Spinal cord (tissue), 10 donors: ENCODE data around the gene RRP9. TPM values are rescaled to one million over a fixed set of nuclear protein-coding genes. Genes with fewer than 3 reads are reported as not detected.
"Not testable (repeated sequence)": the region's sequence is repeated elsewhere in the genome, so short reads cannot be mapped to it uniquely, and the experiment has no call there.

Experiments
- DNase-seq, 6 donors: peaks; one replicate each; pipeline versions ENCODE4 v3.0.0 to v3.0.0-alpha.2; 2013 to 2015; ENCODE audit warnings: low spot score in 6 of 6, low read depth in 4 of 6
- H3K27ac ChIP-seq: one replicate; pipeline ENCODE4 v1.5.1; 2013; ENCODE audit warnings: low read depth, low read length, control low read depth
- H3K27me3 ChIP-seq: one replicate; pipeline ENCODE4 v1.6.1; 2013; ENCODE audit warnings: low read length; ENCODE audit not compliant: control insufficient read depth, insufficient read depth
- H3K36me3 ChIP-seq: one replicate; pipeline ENCODE4 v1.6.1; 2013; ENCODE audit warnings: low read length; ENCODE audit not compliant: control insufficient read depth, insufficient read depth
- H3K4me1 ChIP-seq: one replicate; pipeline ENCODE4 v1.6.1; 2013; ENCODE audit warnings: low read length; ENCODE audit not compliant: control insufficient read depth, insufficient read depth
- H3K4me3 ChIP-seq: one replicate; pipeline ENCODE4 v1.5.1; 2013; ENCODE audit warnings: low read depth, low read length, control low read depth
- H3K9me3 ChIP-seq: one replicate; pipeline ENCODE4 v1.6.1; 2013; ENCODE audit warnings: low read length; ENCODE audit not compliant: control insufficient read depth, insufficient read depth
- WGBS: methylation state at CpG from one replicate; pipeline ENCODE4 v1.1.5; 2013; ENCODE audit warnings: missing lambda C conversion rate; ENCODE audit not compliant: insufficient coverage; 5-methylcytosine and 5-hydroxymethylcytosine counted together
- polyA plus RNA-seq, 2 donors: library from polyadenylated mRNA; unstranded; fragments of 120-200 nt; gene quantifications; one replicate each; pipeline ENCODE4 v1.2.1, GENCODE V29; 2013; ENCODE audit not compliant: insufficient read length in 2 of 2
- total RNA-seq, 2 donors: library from RNA; depleted of rRNA in 1 of 2; stranded (reverse); fragments of 120-200 nt in 1 of 2; fragments of >200 nt in 1 of 2; gene quantifications; one replicate each; pipeline versions ENCODE4 v1.2.3 to v1.2.4, GENCODE V29; 2013 to 2014
- donor health status: healthy.

The RRP9 gene
- total and polyA plus RNA-seq, 4 donors: 10.2 to 22.7 (median 17.7) TPM

- DNase-seq: no peak
- 98% methylated on average over 13 of the region's 15 CpGs for WGBS
- Histone ChIP-seq H3K27ac (no peak overlapping the region), H3K36me3 (peaks cover 65% of the 10 kb centered on the region), H3K9me3 (no peaks in the 10 kb centered on the region), H3K27me3 (no peaks in the 10 kb centered on the region), H3K4me1 (no peaks in the 10 kb centered on the region), H3K4me3 (no peak overlapping the region)
These were observed 9.0 kb downstream of the RRP9 start for GRCh38 chr3:51932471-51933370.

GRCh38 chr3:51931756-51932155 is 9.9 kb downstream of the RRP9 start:
- Histone ChIP-seq H3K4me1 (no peaks in the 10 kb centered on the region), H3K27ac (no peak overlapping the region), H3K9me3 (no peaks in the 10 kb centered on the region), H3K36me3 (peaks cover 55% of the 10 kb centered on the region), H3K27me3 (no peaks in the 10 kb centered on the region), H3K4me3 (no peak overlapping the region)
- DNase-seq: no peak
- 98% methylated on average over 5 of the region's 6 CpGs for whole genome bisulfite sequencing

GRCh38 chr3:51930439-51930838 is 11.3 kb downstream of the RRP9 start:
- no CpG with 5 or more reads among the region's 1 CpG for WGBS
- Histone ChIP-seq H3K36me3 (peaks cover 42% of the 10 kb centered on the region), H3K9me3 (no peaks in the 10 kb centered on the region), H3K27ac (no peak overlapping the region), H3K4me3 (no peak overlapping the region), H3K4me1 (no peaks in the 10 kb centered on the region), H3K27me3 (no peaks in the 10 kb centered on the region)
- DNase-seq: no peak

GRCh38 chr3:51929420-51930003 is 12.2 kb downstream of the RRP9 start:
- no peak for DNase-seq
- Histone ChIP-seq H3K36me3 (peaks cover 33% of the 10 kb centered on the region), H3K27ac (no peak overlapping the region), H3K4me3 (no peak overlapping the region), H3K4me1 (no peaks in the 10 kb centered on the region), H3K9me3 (no peaks in the 10 kb centered on the region), H3K27me3 (no peaks in the 10 kb centered on the region)
- WGBS: 93% methylated on average over 3 of the region's 5 CpGs

- H3K4me3 ChIP-seq, H3K27me3 ChIP-seq, H3K9me3 ChIP-seq, H3K27ac ChIP-seq, DNase-seq, H3K4me1 ChIP-seq: not testable (repeated sequence)
- H3K36me3 ChIP-seq: peaks cover 27% of the 10 kb centered on the region
- 86% methylated on average over 3 of the region's 3 CpGs for WGBS
These were observed 12.7 kb downstream of the RRP9 start for GRCh38 chr3:51928981-51929380.

DNA sequence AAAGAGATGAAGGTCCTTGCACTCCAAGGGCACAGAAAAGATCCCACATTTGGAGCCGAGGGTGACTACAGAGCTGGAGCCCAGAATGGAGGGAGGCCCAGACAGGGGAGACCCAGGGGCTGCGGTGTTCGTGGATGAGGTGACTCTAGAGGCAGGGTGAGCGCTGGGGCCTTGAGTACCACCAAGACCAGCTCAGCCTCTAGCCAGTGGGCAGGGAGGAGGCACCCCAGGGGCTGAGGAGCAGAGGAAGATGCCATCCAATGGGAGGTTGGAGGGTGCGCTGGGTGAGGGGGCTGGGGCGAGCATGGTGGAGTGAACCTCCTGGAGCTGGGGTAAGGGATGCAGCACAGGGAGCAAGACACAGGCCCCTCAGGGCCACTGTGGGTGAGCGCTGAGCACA is 13.3 kb downstream of the RRP9 start:
- Histone ChIP-seq H3K4me3 (no peak overlapping the region), H3K4me1 (no peaks in the 10 kb centered on the region), H3K27ac (no peak overlapping the region), H3K9me3 (no peaks in the 10 kb centered on the region), H3K27me3 (no peaks in the 10 kb centered on the region), H3K36me3 (peaks cover 22% of the 10 kb centered on the region)
- no peak for DNase-seq
- 94% methylated on average over 6 of the region's 7 CpGs for WGBS

GRCh38 chr3:51927061-51927977 is 14.4 kb downstream of the RRP9 start:
- Histone ChIP-seq H3K27me3 (no peaks in the 10 kb centered on the region), H3K4me3 (no peak overlapping the region), H3K4me1 (no peaks in the 10 kb centered on the region), H3K9me3 (no peaks in the 10 kb centered on the region), H3K27ac (no peak overlapping the region), H3K36me3 (peaks cover 11% of the 10 kb centered on the region)
- WGBS: no CpG with 5 or more reads among the region's 5 CpGs
- DNase-seq: no peak

- no peak for DNase-seq
- 87% methylated on average over 9 of the region's 11 CpGs for WGBS
These were observed 20.6 kb downstream of the RRP9 start for GRCh38 chr3:51921081-51921578.

GRCh38 chr3:51916418-51916817 is 25.3 kb downstream of the RRP9 start:
- Histone ChIP-seq H3K4me1 (no peaks in the 10 kb centered on the region), H3K9me3 (no peaks in the 10 kb centered on the region), H3K27me3 (no peaks in the 10 kb centered on the region), H3K36me3 (no peaks in the 10 kb centered on the region), H3K4me3 (no peak overlapping the region), H3K27ac (no peak overlapping the region)
- WGBS: 0% methylated on average over 1 of the region's 5 CpGs
- no peak for DNase-seq

More at GRCh38 chr3:51921081-51921578, 20.6 kb downstream of the RRP9 start:
- Histone ChIP-seq H3K9me3 (no peaks in the 10 kb centered on the region), H3K4me1 (no peaks in the 10 kb centered on the region), H3K4me3 (no peak overlapping the region), H3K27me3 (no peaks in the 10 kb centered on the region), H3K27ac (no peak overlapping the region), H3K36me3 (no peaks in the 10 kb centered on the region)
